Peyer's patch (tissue), 4 donors: ENCODE measurements around the gene UBE2L5.

Experiments
- POLR2A ChIP-seq, 2 donors: fragments of 450-650 bp; IDR thresholded peaks; one replicate each; pipeline ENCODE4 v1.5.1; 2017; ENCODE audit warnings: antibody characterized with exemption in 2 of 2, mild to moderate bottlenecking in 2 of 2, moderate library complexity in 2 of 2
- TF ChIP-seq, protein P1 (sequence below), 6 experiments: fragments of 450-650 bp in 4 of 6; fragments of 200-600 bp in 2 of 6; sonication (generic) in 1 of 6; IDR thresholded peaks; one replicate each; pipeline ENCODE4 v1.5.1; 2017 to 2019; ENCODE audit warnings: antibody characterized with exemption in 6 of 6, mild to moderate bottlenecking in 3 of 6, moderate library complexity in 1 of 6

DNA sequence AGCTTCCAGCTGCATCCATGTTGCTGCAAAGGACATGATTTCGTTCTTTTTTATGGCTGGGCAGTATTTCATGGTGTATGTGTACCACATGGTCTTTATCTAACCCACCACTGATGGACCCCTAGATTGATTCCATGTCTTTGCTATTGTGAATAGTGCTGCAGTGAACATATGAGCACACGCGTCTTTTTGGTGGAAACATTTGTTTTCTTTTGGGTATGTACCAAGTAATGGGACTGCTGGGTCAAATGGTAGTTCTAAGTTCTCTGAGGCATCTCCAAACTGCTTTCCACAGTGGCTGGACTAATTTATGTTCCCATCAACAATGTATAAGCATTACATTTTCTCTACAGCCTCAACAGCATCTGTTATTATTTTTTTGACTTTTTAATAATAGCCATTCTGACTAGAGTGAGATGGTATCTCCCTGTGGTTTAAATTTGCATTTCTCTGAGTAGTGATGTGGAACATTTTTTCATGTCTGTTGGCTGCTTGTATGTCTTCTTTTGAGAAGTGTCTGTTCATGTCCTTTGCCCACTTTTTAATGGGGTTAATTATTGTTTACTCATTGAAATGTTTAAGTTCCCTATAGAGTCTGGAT lies 6.8 kb upstream of the UBE2L5 start:
- TF ChIP-seq, protein P1, sequence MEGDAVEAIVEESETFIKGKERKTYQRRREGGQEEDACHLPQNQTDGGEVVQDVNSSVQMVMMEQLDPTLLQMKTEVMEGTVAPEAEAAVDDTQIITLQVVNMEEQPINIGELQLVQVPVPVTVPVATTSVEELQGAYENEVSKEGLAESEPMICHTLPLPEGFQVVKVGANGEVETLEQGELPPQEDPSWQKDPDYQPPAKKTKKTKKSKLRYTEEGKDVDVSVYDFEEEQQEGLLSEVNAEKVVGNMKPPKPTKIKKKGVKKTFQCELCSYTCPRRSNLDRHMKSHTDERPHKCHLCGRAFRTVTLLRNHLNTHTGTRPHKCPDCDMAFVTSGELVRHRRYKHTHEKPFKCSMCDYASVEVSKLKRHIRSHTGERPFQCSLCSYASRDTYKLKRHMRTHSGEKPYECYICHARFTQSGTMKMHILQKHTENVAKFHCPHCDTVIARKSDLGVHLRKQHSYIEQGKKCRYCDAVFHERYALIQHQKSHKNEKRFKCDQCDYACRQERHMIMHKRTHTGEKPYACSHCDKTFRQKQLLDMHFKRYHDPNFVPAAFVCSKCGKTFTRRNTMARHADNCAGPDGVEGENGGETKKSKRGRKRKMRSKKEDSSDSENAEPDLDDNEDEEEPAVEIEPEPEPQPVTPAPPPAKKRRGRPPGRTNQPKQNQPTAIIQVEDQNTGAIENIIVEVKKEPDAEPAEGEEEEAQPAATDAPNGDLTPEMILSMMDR (IDR thresholded peaks at IDR 0.05) = no peak
- TF ChIP-seq POLR2A (IDR thresholded peaks at IDR 0.05) = no peak
